A549 treated with dexamethasone at 1 μM for 4 hours (cell line): ENCODE data around the gene CLEC1A. TPM values are rescaled to one million over a fixed set of nuclear protein-coding genes. Genes with fewer than 3 reads are reported as not detected.

Experiments used
- total RNA-seq: library from RNA; stranded (reverse); fragments of 200-300 nt; extraction: Qiagen RNA extraction; gene quantifications from 5 replicates; pipeline ENCODE4 v1.2.3, GENCODE V29; 2022

CLEC1A gene
- not detected in 5 replicates for total RNA-seq

DNA sequence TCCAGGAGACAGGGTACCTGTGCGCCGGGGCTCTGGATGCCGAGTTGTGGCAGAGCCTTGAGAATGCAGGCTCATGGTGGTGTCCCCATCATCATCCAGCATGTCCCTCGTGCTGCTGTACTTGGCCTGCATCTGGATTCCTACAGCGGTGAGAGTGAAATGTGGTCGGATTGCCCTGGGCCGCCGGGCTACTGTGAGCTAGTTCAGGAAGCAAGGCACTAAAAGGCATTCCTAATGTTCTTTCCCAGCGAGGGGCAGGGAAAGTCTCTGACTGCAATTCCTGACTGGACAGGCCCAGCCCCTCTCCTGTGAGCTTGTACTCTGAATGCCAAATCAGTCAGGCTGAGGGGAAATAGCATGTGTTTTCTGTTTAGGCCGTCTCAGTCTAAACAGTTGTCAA lies at the start of gene CLEC1A:
Gene CLEC1A, minus strand, starts transcription at position 195 of the 400 bp plus-strand sequence. Its CDS starts 63 bp downstream, at position 132.

GRCh38 chr12:10130042-10130441 lies 31.3 kb upstream of the CLEC1A start, which contains the start of gene CLEC7A:
CLEC7A (minus strand) TSS chr12:10130199; CDS start chr12:10130082, 117 bp downstream.

DNA sequence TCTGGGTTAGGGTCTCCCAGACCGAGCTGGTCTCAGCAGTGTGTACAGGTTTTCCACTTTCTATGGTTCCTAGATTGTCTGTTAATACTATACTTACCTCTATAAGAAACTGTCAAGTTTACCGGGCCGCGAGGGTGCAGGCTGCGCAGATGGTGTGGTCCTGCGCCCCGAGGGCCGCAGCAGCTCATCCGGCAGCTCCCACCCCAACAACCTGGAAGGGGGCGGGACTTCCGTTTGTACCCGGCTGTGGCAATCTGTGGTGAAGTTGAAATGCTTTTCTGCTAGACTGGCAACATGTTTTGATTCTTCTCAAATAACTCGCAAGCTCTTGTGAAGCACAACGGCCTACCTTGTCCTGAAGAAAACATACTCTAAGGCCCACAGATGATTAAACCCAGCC lies 68.3 kb downstream of the CLEC1A start, which contains the start of gene CLEC9A:
Gene CLEC9A, plus strand, starts transcription at position 237 of the 400 bp plus-strand sequence. CDS start 22,006 bp downstream, outside the sequence.

Other genes starting within 250 kb of the CLEC1A start
- 0.94 to 1.7 TPM (median 1.1 TPM) in 5 replicates for gene CLEC2B, start 229.6 kb downstream of the CLEC1A start, total RNA-seq
- gene KLRF2, start 217.5 kb downstream of the CLEC1A start, total RNA-seq: not detected in 5 replicates
- not detected in 5 replicates for gene CLEC2A, start 166.6 kb downstream of the CLEC1A start, total RNA-seq
- not detected in 5 replicates for gene CLEC12A, start 127.6 kb downstream of the CLEC1A start, total RNA-seq
- gene CLEC1B, start 99.9 kb downstream of the CLEC1A start, total RNA-seq: not detected in 5 replicates
- not detected in 5 replicates for gene CLEC12B, start 88.4 kb downstream of the CLEC1A start, total RNA-seq
- not detected in 5 replicates for gene CLEC9A, start 68.3 kb downstream of the CLEC1A start, total RNA-seq
- gene CLEC7A, start 31.2 kb upstream of the CLEC1A start, total RNA-seq: not detected in 5 replicates
- 0.61 to 1.4 TPM (median 0.82 TPM) in 5 replicates for gene OLR1, start 73.1 kb upstream of the CLEC1A start, total RNA-seq
- 0.05 to 0.20 TPM (median 0.11 TPM) in 5 replicates for gene TMEM52B, start 80.0 kb upstream of the CLEC1A start, total RNA-seq
- 31.0 to 48.5 TPM (median 38.3 TPM) in 5 replicates for gene GABARAPL1, start 113.9 kb upstream of the CLEC1A start, total RNA-seq
- gene KLRD1, start 208.9 kb upstream of the CLEC1A start, total RNA-seq: not detected in 5 replicates